ENCODE results near the gene AFM.
"Not testable (repeated sequence)": the region's sequence is repeated elsewhere in the genome, so short reads cannot be mapped to it uniquely, and the experiment has no call there.

The AFM gene

GRCh38 chr4:73486497-73486896 is 5.0 kb downstream of the AFM start:
- intact Hi-C loops (cut with DNase I) = no loop called here
- no peak for DNase-seq

GRCh38 chr4:73487233-73487632 is 5.7 kb downstream of the AFM start:
- intact Hi-C loops (cut with DNase I) = no loop called here
- DNase-seq = no peak

GRCh38 chr4:73499996-73500765 is 18.6 kb downstream of the AFM start:
- no peak for DNase-seq
- intact Hi-C loops (cut with DNase I) = no loop called here

- no peak for DNase-seq
- intact Hi-C loops (cut with DNase I) = no loop called here
Measured at GRCh38 chr4:73501664-73502265, 20.2 kb downstream of the AFM start.

GRCh38 chr4:73505567-73505966 is 24.0 kb downstream of the AFM start:
- DNase-seq = no peak
- intact Hi-C loops (cut with DNase I) = no loop called here

- DNase-seq = no peak
- intact Hi-C loops (cut with DNase I) = no loop called here
Measured at GRCh38 chr4:73507541-73507940, 26.0 kb downstream of the AFM start.

GRCh38 chr4:73508651-73509050 is 27.1 kb downstream of the AFM start:
- no peak for DNase-seq
- intact Hi-C loops (cut with DNase I) = no loop called here

- intact Hi-C loops (cut with DNase I) = no loop called here
Measured at GRCh38 chr4:73518340-73518739, 36.8 kb downstream of the AFM start.

GRCh38 chr4:73520821-73521220 is 39.3 kb downstream of the AFM start:
- intact Hi-C loops (cut with DNase I) = no loop called here
- DNase-seq = no peak

More at GRCh38 chr4:73518340-73518739, 36.8 kb downstream of the AFM start:
- no peak for DNase-seq

GRCh38 chr4:73523126-73523525 is 41.6 kb downstream of the AFM start:
- intact Hi-C loops (cut with DNase I) = no loop called here
- DNase-seq = no peak

- intact Hi-C loops (cut with DNase I) = no loop called here
- no peak for DNase-seq
Measured at GRCh38 chr4:73525611-73526010, 44.1 kb downstream of the AFM start.

GRCh38 chr4:73527196-73527595 is 45.7 kb downstream of the AFM start:
- intact Hi-C loops (cut with DNase I) = no loop called here
- DNase-seq = no peak

- DNase-seq = no peak
- intact Hi-C loops (cut with DNase I) = no loop called here
Measured at GRCh38 chr4:73528171-73528570, 46.6 kb downstream of the AFM start.

GRCh38 chr4:73533515-73534422 is 52.2 kb downstream of the AFM start:
- intact Hi-C loops (cut with DNase I) = no loop called here
- DNase-seq = no peak

- intact Hi-C loops (cut with DNase I) = no loop called here
- no peak for DNase-seq
Measured at GRCh38 chr4:73538162-73538561, 56.6 kb downstream of the AFM start.

GRCh38 chr4:73539386-73539785 is 57.8 kb downstream of the AFM start:
- intact Hi-C loops (cut with DNase I) = no loop called here
- no peak for DNase-seq

- intact Hi-C loops (cut with DNase I) = no loop called here
- no peak for DNase-seq
Measured at GRCh38 chr4:73540826-73541225, 59.3 kb downstream of the AFM start.

GRCh38 chr4:73541251-73541650 is 59.7 kb downstream of the AFM start:
- intact Hi-C loops (cut with DNase I) = no loop called here
- DNase-seq = no peak

- intact Hi-C loops (cut with DNase I) = no loop called here
- DNase-seq = no peak
Measured at GRCh38 chr4:73544620-73545019, 63.1 kb downstream of the AFM start.

GRCh38 chr4:73550865-73551264 is 69.3 kb downstream of the AFM start:
- DNase-seq; intact Hi-C loops (cut with DNase I): not testable (repeated sequence)
